Astrocyte (in vitro differentiated cells and primary cell): Measurements from ENCODE around the gene ADGRF1. TPM values are rescaled to one million over a fixed set of nuclear protein-coding genes. Genes with fewer than 3 reads are reported as not detected.
A peak's percentile ranks its signal among the peaks of the same experiment; 100 is the strongest.

Experiments used
- DNase-seq: peaks from one replicate; pipeline ENCODE4 v3.0.0-alpha.2; 2010; ENCODE audit warnings: low read depth
- FAIRE-seq: peaks from 2 replicates; lab custom pipeline; 2011; peaks lifted over from hg19 to GRCh38; lab: Jason Lieb, UNC
- H2AFZ ChIP-seq: 2 replicates; pipeline ENCODE4 v1.6.0; 2012; ENCODE audit warnings: low read depth, low read length, inconsistent platforms
- H3K27ac ChIP-seq: 2 replicates; pipeline ENCODE4 v1.5.1; 2011; ENCODE audit warnings: low read depth, low read length, inconsistent platforms
- H3K27me3 ChIP-seq: 2 replicates; pipeline ENCODE4 v1.6.0; 2011; ENCODE audit warnings: low read length, inconsistent platforms; ENCODE audit not compliant: insufficient read depth
- H3K36me3 ChIP-seq: 2 replicates; pipeline ENCODE4 v1.5.1; 2011; ENCODE audit warnings: low read length, inconsistent platforms; ENCODE audit not compliant: insufficient read depth
- H3K4me1 ChIP-seq: 2 replicates; pipeline ENCODE4 v1.5.1; 2011; ENCODE audit warnings: low read length, inconsistent platforms; ENCODE audit not compliant: insufficient read depth
- H3K4me2 ChIP-seq: 2 replicates; pipeline ENCODE4 v1.6.0; 2012; ENCODE audit warnings: low read length, inconsistent platforms
- H3K4me3 ChIP-seq: 2 replicates; pipeline ENCODE4 v1.5.1; 2011; ENCODE audit warnings: low read depth, mild to moderate bottlenecking, low read length, inconsistent platforms; ENCODE audit not compliant: insufficient read depth
- H3K79me2 ChIP-seq: 2 replicates; pipeline ENCODE4 v1.6.0; 2012; ENCODE audit warnings: mild to moderate bottlenecking, low read length, inconsistent platforms; ENCODE audit not compliant: insufficient read depth
- H3K9ac ChIP-seq: 2 replicates; pipeline ENCODE4 v1.6.0; 2012; ENCODE audit warnings: mild to moderate bottlenecking, low read length, inconsistent platforms
- H3K9me3 ChIP-seq: 2 replicates; pipeline ENCODE4 v1.5.1; 2012; ENCODE audit warnings: low read depth, mild to moderate bottlenecking, low read length, inconsistent platforms; ENCODE audit not compliant: insufficient read depth
- H4K20me1 ChIP-seq: 2 replicates; pipeline ENCODE4 v1.6.0; 2012; ENCODE audit warnings: low read length, inconsistent platforms; ENCODE audit not compliant: insufficient read depth
- H3K27ac Mint-ChIP-seq: one replicate; pipeline ENCODE4 v1.8.0; 2021; ENCODE audit warnings: mild to moderate bottlenecking, mixed read lengths; ENCODE audit not compliant: unreplicated experiment
- H3K27me3 Mint-ChIP-seq: one replicate; pipeline ENCODE4 v1.8.0; 2021; ENCODE audit warnings: low read depth, mixed read lengths; ENCODE audit not compliant: unreplicated experiment
- H3K36me3 Mint-ChIP-seq: one replicate; pipeline ENCODE4 v1.8.0; 2021; ENCODE audit warnings: low read depth, mixed read lengths; ENCODE audit not compliant: unreplicated experiment
- H3K4me1 Mint-ChIP-seq: one replicate; pipeline ENCODE4 v1.8.0; 2021; ENCODE audit warnings: low read depth, mixed read lengths; ENCODE audit not compliant: unreplicated experiment
- H3K4me3 Mint-ChIP-seq: one replicate; pipeline ENCODE4 v1.8.0; 2021; ENCODE audit warnings: mild to moderate bottlenecking, moderate library complexity, mixed read lengths; ENCODE audit not compliant: unreplicated experiment
- H3K9me3 Mint-ChIP-seq: one replicate; pipeline ENCODE4 v1.8.0; 2021; ENCODE audit warnings: mild to moderate bottlenecking, mixed read lengths; ENCODE audit not compliant: unreplicated experiment
- EZH2 ChIP-seq: IDR thresholded peaks from 2 replicates; pipeline ENCODE4 v1.6.1; 2012; ENCODE audit warnings: mild to moderate bottlenecking, low read length, inconsistent platforms; ENCODE audit not compliant: insufficient read depth
- total RNA-seq: library from RNA; stranded (reverse); gene quantifications from 2 replicates; pipeline ENCODE4 v1.2.1, GENCODE V29; 2021
- TF ChIP-seq, protein P1 (sequence below): IDR thresholded peaks from 2 replicates; pipeline ENCODE4 v1.5.1; 2011; ENCODE audit warnings: low read depth, mild to moderate bottlenecking, inconsistent platforms, low read length, moderate library complexity; ENCODE audit not compliant: insufficient read depth

ADGRF1 gene
- total RNA-seq, 1 donor from 2014 or later = 0.25 TPM

DNA sequence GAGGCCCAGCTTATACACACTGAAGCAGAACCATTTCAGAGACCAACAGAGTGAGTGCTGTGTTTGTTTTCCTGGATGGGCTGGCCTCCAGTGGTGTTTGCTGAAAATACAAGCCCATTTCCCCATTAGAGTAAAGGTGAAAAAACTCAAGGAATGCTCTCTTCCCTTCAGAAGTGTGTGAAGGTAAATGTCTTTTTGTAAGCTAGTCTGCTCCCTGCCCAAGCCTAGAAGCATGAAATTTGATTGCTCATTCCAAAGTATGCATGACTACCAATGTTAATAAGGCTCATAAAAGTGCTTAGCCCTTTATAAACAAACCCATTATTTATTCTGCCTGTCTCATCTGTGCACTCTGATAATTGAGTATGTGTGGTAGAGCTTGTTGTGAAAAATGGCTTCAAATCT is 59.1 kb downstream of the ADGRF1 start:
- Histone ChIP-seq H3K27ac (peak overlapping the region; percentile 14), H3K4me1 (peaks cover 14% of the 10 kb centered on the region), H3K36me3 (no peaks in the 10 kb centered on the region), H3K79me2 (no peaks in the 10 kb centered on the region), H3K9me3 (no peaks in the 10 kb centered on the region), H4K20me1 (no peaks in the 10 kb centered on the region), H2AFZ (no peak overlapping the region), H3K27me3 (no peaks in the 10 kb centered on the region), H3K9ac (no peak overlapping the region), H3K4me3 (no peak overlapping the region), H3K4me2 (peak overlapping the region; percentile 7)
- TF ChIP-seq EZH2 = no peak
- TF ChIP-seq, protein P1, sequence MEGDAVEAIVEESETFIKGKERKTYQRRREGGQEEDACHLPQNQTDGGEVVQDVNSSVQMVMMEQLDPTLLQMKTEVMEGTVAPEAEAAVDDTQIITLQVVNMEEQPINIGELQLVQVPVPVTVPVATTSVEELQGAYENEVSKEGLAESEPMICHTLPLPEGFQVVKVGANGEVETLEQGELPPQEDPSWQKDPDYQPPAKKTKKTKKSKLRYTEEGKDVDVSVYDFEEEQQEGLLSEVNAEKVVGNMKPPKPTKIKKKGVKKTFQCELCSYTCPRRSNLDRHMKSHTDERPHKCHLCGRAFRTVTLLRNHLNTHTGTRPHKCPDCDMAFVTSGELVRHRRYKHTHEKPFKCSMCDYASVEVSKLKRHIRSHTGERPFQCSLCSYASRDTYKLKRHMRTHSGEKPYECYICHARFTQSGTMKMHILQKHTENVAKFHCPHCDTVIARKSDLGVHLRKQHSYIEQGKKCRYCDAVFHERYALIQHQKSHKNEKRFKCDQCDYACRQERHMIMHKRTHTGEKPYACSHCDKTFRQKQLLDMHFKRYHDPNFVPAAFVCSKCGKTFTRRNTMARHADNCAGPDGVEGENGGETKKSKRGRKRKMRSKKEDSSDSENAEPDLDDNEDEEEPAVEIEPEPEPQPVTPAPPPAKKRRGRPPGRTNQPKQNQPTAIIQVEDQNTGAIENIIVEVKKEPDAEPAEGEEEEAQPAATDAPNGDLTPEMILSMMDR = no peak
- no peaks in the 10 kb centered on the region for H3K27me3 Mint-ChIP-seq
- H3K4me1 Mint-ChIP-seq = peaks cover 11% of the 10 kb centered on the region
- no peaks in the 10 kb centered on the region for H3K9me3 Mint-ChIP-seq
- DNase-seq (peak; percentile 74), FAIRE-seq (no peak)
- no peak overlapping the region for H3K4me3 Mint-ChIP-seq
- no peaks in the 10 kb centered on the region for H3K36me3 Mint-ChIP-seq
- H3K27ac Mint-ChIP-seq = no peak overlapping the region

DNA sequence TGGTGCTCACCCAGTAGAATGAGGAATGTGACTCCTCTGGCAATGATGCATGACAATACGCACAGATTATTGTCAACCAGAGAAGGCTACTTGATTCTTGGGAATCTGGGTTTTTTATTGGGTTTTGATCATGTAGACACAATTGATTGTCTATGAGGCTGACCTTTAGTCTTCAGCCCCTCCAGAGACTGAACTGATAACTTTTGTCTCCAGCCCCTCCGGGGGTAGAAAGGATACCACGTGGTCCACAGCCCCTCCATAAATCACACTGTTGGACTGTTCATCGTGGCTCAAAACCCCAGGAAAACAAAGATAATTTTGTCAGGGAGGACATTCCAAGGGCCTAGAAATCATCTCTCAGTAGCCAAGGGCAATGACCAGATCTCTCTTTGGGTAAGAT is 62.9 kb downstream of the ADGRF1 start:
- FAIRE-seq = no peak
- no peaks in the 10 kb centered on the region for H3K9me3 Mint-ChIP-seq

DNA sequence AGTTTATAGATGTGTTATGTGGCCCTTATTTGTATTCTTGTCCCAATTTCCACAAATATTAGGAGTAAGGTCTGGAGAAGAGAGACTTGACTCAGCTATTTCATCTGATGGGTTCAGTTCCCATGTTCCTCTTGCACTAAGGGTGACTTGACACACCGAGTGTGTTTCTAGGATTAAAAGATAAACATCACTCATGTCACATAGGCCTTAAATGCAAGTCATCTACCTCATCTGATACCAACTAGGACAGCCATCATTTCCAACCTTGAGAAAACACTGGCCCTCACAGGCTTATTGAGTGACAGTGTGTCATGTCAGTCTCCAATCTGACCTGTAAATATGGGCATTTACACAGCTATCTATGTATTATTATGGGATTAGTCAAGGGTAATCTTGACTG is 67.3 kb downstream of the ADGRF1 start:
- Histone ChIP-seq H3K27ac (no peak overlapping the region), H4K20me1 (no peaks in the 10 kb centered on the region), H3K9ac (no peak overlapping the region), H3K4me1 (no peaks in the 10 kb centered on the region), H3K79me2 (no peaks in the 10 kb centered on the region), H3K4me3 (no peak overlapping the region), H2AFZ (no peak overlapping the region), H3K36me3 (no peaks in the 10 kb centered on the region), H3K4me2 (no peak overlapping the region), H3K27me3 (no peaks in the 10 kb centered on the region), H3K9me3 (no peaks in the 10 kb centered on the region)
- peaks cover 6% of the 10 kb centered on the region for H3K4me1 Mint-ChIP-seq
- H3K36me3 Mint-ChIP-seq = no peaks in the 10 kb centered on the region
- DNase-seq = no peak
- no peak overlapping the region for H3K27ac Mint-ChIP-seq
- H3K4me3 Mint-ChIP-seq = no peak overlapping the region
- no peaks in the 10 kb centered on the region for H3K27me3 Mint-ChIP-seq
- H3K9me3 Mint-ChIP-seq = peaks cover 1% of the 10 kb centered on the region
- no peak for TF ChIP-seq EZH2
- TF ChIP-seq, protein P1 = no peak
- no peak for FAIRE-seq

More for the DNA sequence above, 62.9 kb downstream of the ADGRF1 start:
- H3K79me2 ChIP-seq = no peaks in the 10 kb centered on the region
- H3K9me3 ChIP-seq = no peaks in the 10 kb centered on the region
- no peaks in the 10 kb centered on the region for H3K36me3 ChIP-seq
- no peak overlapping the region for H3K27ac ChIP-seq
- Mint-ChIP-seq H3K4me3 (no peak overlapping the region), H3K4me1 (peaks cover 8% of the 10 kb centered on the region), H3K36me3 (no peaks in the 10 kb centered on the region), H3K27me3 (no peaks in the 10 kb centered on the region), H3K27ac (no peak overlapping the region)
- H3K9ac ChIP-seq = no peak overlapping the region
- no peak overlapping the region for H2AFZ ChIP-seq
- H4K20me1 ChIP-seq = no peaks in the 10 kb centered on the region
- DNase-seq = no peak
- H3K4me1 ChIP-seq = peaks cover 10% of the 10 kb centered on the region
- no peak overlapping the region for H3K4me3 ChIP-seq
- no peak overlapping the region for H3K4me2 ChIP-seq
- H3K27me3 ChIP-seq = no peaks in the 10 kb centered on the region
- TF ChIP-seq, protein P1 = no peak
- no peak for TF ChIP-seq EZH2
